Esophagus squamous epithelium (tissue), 4 donors: ENCODE results near the gene TSR3.

Experiments
- CTCF ChIP-seq, 6 experiments: fragments of 450-650 bp in 4 of 6; fragments of 200-600 bp in 2 of 6; sonication (generic) in 2 of 6; IDR thresholded peaks; one replicate each; pipeline ENCODE4 v1.5.1; 2016 to 2019; ENCODE audit warnings: antibody characterized with exemption in 6 of 6, mild to moderate bottlenecking in 4 of 6, moderate library complexity in 4 of 6
- POLR2A ChIP-seq, 4 donors: fragments of 450-650 bp; IDR thresholded peaks; one replicate each; pipeline ENCODE4 v1.6.1; 2017; ENCODE audit warnings: antibody characterized with exemption in 4 of 4, mild to moderate bottlenecking in 4 of 4, moderate library complexity in 3 of 4

DNA sequence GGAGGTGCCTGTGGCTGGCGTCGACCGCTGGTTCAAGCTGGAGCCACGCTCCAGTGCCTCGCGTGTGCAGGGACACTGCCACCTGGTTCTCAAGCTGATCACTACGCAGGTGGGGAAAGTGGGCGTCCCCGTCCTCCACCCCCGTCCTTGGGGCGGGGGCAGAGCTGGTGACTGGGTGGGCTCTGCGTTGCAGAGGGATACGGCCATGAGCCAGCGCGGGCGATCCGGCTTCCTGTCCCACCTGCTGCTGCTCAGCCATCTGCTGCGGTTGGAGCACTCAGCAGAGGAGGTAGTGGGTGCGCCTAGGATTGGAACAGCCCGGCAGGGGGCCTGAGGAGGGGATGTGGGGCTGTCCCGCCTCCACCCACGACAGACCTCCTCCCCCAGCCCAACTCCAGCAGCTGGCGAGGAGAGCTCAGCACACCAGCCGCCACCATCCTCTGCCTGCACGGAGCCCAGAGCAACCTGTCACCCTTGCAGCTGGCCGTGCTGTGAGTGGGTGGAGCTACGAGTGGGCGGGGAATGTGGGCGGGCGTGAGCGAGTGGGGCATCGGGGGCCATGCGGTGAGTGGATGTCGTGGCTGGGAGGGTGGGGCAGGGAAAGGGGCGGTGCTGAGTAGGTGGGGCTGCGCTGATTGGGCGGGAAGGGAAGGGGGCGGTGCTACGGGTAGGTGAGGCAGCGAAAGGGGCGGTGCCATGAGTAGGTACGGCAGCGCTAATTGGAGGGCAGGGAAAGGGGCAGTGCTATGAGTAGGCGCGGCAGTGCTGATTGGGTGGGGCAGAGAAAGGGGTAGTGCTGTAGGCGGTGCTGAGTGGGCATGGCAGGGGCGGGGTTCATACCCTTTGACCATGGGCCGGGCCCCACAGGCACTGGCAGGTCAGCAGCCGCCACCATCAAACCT lies 8.9 kb downstream of the TSR3 start:
- TF ChIP-seq CTCF (IDR thresholded peaks at IDR 0.05), result no peak
- no peak for TF ChIP-seq POLR2A (IDR thresholded peaks at IDR 0.05)
